OCI-LY3 (cell line): Measurements from ENCODE around the gene IMPACT.

Experiments used
- EZH2phosphoT487 ChIP-seq: fragments of 200-600 bp; shearing (Covaris generic); IDR thresholded peaks from 2 replicates; pipeline ENCODE4 v1.6.1; 2018; ENCODE audit warnings: antibody characterized with exemption, mixed run types, low read depth
- TF ChIP-seq, protein P1 (sequence below): fragments of 200-600, 300-600 bp; sonication (generic); IDR thresholded peaks from 2 replicates; pipeline ENCODE4 v1.5.1; 2014; ENCODE audit warnings: antibody characterized with exemption, low read length, low read depth

DNA sequence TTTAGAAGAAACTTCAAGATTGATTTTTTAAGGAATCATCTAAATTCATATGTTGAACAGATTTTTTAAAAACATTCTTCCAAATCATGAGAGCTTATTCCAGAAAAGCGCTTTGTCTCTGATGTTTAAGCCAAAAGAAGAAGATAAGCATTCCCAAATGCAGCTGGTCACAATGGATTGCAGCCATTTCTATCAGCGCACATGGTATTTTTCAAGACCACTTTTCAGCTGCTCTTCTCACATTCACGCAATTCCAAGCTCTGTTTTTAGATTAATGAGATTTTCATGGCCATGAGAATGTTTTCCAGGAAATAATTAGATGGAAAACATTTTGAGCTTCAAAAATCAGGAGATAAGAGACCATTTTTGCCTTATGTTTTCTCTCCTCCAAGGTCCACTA, 37.5 kb upstream of the IMPACT start:
- TF ChIP-seq, protein P1, sequence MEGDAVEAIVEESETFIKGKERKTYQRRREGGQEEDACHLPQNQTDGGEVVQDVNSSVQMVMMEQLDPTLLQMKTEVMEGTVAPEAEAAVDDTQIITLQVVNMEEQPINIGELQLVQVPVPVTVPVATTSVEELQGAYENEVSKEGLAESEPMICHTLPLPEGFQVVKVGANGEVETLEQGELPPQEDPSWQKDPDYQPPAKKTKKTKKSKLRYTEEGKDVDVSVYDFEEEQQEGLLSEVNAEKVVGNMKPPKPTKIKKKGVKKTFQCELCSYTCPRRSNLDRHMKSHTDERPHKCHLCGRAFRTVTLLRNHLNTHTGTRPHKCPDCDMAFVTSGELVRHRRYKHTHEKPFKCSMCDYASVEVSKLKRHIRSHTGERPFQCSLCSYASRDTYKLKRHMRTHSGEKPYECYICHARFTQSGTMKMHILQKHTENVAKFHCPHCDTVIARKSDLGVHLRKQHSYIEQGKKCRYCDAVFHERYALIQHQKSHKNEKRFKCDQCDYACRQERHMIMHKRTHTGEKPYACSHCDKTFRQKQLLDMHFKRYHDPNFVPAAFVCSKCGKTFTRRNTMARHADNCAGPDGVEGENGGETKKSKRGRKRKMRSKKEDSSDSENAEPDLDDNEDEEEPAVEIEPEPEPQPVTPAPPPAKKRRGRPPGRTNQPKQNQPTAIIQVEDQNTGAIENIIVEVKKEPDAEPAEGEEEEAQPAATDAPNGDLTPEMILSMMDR, result no peak
- TF ChIP-seq EZH2phosphoT487, result no peak
